HepG2 (cell line): ENCODE measurements around the gene UNC79. TPM values are rescaled to one million over a fixed set of nuclear protein-coding genes. Genes with fewer than 3 reads are reported as not detected.

Source experiments
- ATAC-seq: fragments of 200-7000 bp; cut with Tn5 transposase; 3 replicates; pipeline ENCODE4 v1.9.1; 2020; ENCODE audit warnings: mild to moderate bottlenecking, moderate library complexity
- BruUV-seq: library from RNA; stranded (reverse); fragments of 400-500 nt; replicated peaks from 2 replicates; lab custom pipeline; 2021; lab: Mats Ljungman, UMichigan
- CTCF ChIA-PET: fragments of 300-600 bp; formaldehyde crosslinking; extraction: SDS; loops from one replicate; lab custom pipeline; 2021; ENCODE audit warnings: low total read pairs, inconsistent platforms, low intra/inter-chr PET ratio; lab: Yijun Ruan, JAX
- POLR2A ChIA-PET: fragments of 350-600 bp; sonication (Branson Sonifier 250); formaldehyde crosslinking; loops from one replicate; lab custom pipeline; 2020; ENCODE audit warnings: antibody characterized with exemption, inconsistent platforms; lab: Yijun Ruan, JAX
- DNase-seq: peaks from one replicate; pipeline ENCODE4 v3.0.0-alpha.2; 2015; ENCODE audit warnings: low spot score
- FAIRE-seq: peaks from 3 replicates; lab custom pipeline; 2011; peaks lifted over from hg19 to GRCh38; lab: Jason Lieb, UNC
- H2AFZ ChIP-seq: one replicate; pipeline ENCODE4 v1.6.1; 2011; ENCODE audit warnings: low read length, inconsistent platforms
- H3K27ac ChIP-seq: fragments of 300-600 bp; 3 replicates; pipeline ENCODE4 v1.8.0; 2011; ENCODE audit warnings: mixed run types, mild to moderate bottlenecking, mixed read lengths, low read length, inconsistent platforms; ENCODE audit not compliant: insufficient read depth; ENCODE audit errors: extremely low read length
- H3K27me3 ChIP-seq, 2 experiments: fragments of 200-600 bp in 1 of 2; 2 replicates in 1 of 2; 3 replicates in 1 of 2; pipeline versions ENCODE4 v1.6.0 to v1.8.0; 2011; ENCODE audit warnings: low read length in 2 of 2, mild to moderate bottlenecking in 2 of 2, moderate library complexity in 2 of 2, inconsistent platforms in 1 of 2; ENCODE audit not compliant: insufficient read depth in 2 of 2, control insufficient read depth in 1 of 2
- H3K36me3 ChIP-seq, 2 experiments: fragments of 200-600 bp in 1 of 2; replicated peaks in 1 of 2; 2 replicates in 1 of 2; 3 replicates in 1 of 2; pipeline versions ENCODE4 v1.5.1 to v1.8.0; 2011; ENCODE audit warnings: low read length in 2 of 2, inconsistent platforms in 1 of 2; ENCODE audit not compliant: insufficient read depth in 2 of 2, control insufficient read depth in 1 of 2
- H3K4me1 ChIP-seq: 2 replicates; pipeline ENCODE4 v1.5.1; 2012; ENCODE audit warnings: low read length, inconsistent platforms; ENCODE audit not compliant: insufficient read depth
- H3K4me2 ChIP-seq: 2 replicates; pipeline ENCODE4 v1.6.0; 2011; ENCODE audit warnings: low read depth, low read length, inconsistent platforms
- H3K4me3 ChIP-seq, 3 experiments: fragments of 200-600 bp in 1 of 3; sonication (generic), shearing (Covaris generic) in 1 of 3; replicated peaks in 1 of 3; 2 replicates each; pipeline ENCODE4 v1.5.1; 2011 to 2016; ENCODE audit warnings: low read length in 3 of 3, inconsistent platforms in 2 of 3, low read depth in 2 of 3, mild to moderate bottlenecking in 2 of 3, control low read depth in 1 of 3, mixed read lengths in 1 of 3; ENCODE audit not compliant: insufficient read depth in 1 of 3
- H3K79me2 ChIP-seq: one replicate; pipeline ENCODE4 v1.6.1; 2011; ENCODE audit warnings: low read length, inconsistent platforms; ENCODE audit not compliant: insufficient read depth
- H3K9ac ChIP-seq: 2 replicates; pipeline ENCODE4 v1.6.0; 2011; ENCODE audit warnings: mild to moderate bottlenecking, low read depth, low read length, inconsistent platforms; ENCODE audit not compliant: insufficient read depth
- H3K9me3 ChIP-seq: 2 replicates; pipeline ENCODE4 v1.5.1; 2012; ENCODE audit warnings: mild to moderate bottlenecking, low read length
- H4K20me1 ChIP-seq: 2 replicates; pipeline ENCODE4 v1.6.0; 2011; ENCODE audit warnings: inconsistent platforms, mild to moderate bottlenecking, low read length, moderate library complexity; ENCODE audit not compliant: insufficient read depth
- EZH2 ChIP-seq: conservative IDR thresholded peaks from 2 replicates; pipeline ENCODE4 v1.6.1; 2012; ENCODE audit warnings: mild to moderate bottlenecking, low read depth, low read length, moderate library complexity
- FLYWCH1 ChIP-seq: sonication (generic); formaldehyde crosslinking; IDR thresholded peaks from 2 replicates; pipeline ENCODE4 v1.8.1; 2023; ENCODE audit warnings: mild to moderate bottlenecking, missing genetic modification reagents
- FOXO4 ChIP-seq: sonication (generic); formaldehyde crosslinking; conservative IDR thresholded peaks from 2 replicates; pipeline ENCODE4 v1.8.1; 2023; ENCODE audit warnings: missing genetic modification reagents
- POGZ ChIP-seq: sonication (generic); formaldehyde crosslinking; IDR thresholded peaks from 2 replicates; pipeline ENCODE4 v1.4.0; 2020; ENCODE audit warnings: mild to moderate bottlenecking, missing genetic modification reagents
- SNAPC5 ChIP-seq: sonication (generic); formaldehyde crosslinking; IDR thresholded peaks from 2 replicates; pipeline ENCODE4 v1.8.1; 2023; ENCODE audit warnings: mild to moderate bottlenecking, missing genetic modification reagents, borderline replicate concordance
- SOX13 ChIP-seq, 3 experiments: fragments of 450-650 bp in 1 of 3; sonication (generic) in 1 of 3; formaldehyde crosslinking in 1 of 3; IDR thresholded peaks in 2 of 3; conservative IDR thresholded peaks in 1 of 3; 2 replicates each; pipeline versions ENCODE4 v1.5.0 to v1.6.1; 2016 to 2020; ENCODE audit warnings: antibody characterized with exemption in 1 of 3, mild to moderate bottlenecking in 1 of 3, missing compliant biosample characterization in 1 of 3, missing genetic modification reagents in 1 of 3, moderate library complexity in 1 of 3
- TSC22D2 ChIP-seq: sonication (generic); formaldehyde crosslinking; IDR thresholded peaks from 2 replicates; pipeline ENCODE4 v1.5.1; 2020; ENCODE audit warnings: missing genetic modification reagents, mild to moderate bottlenecking, borderline replicate concordance
- ZBTB14 ChIP-seq: sonication (generic); formaldehyde crosslinking; IDR thresholded peaks from 2 replicates; pipeline ENCODE4 v1.4.0; 2020; ENCODE audit warnings: missing genetic modification reagents
- ZNF432 ChIP-seq: sonication (generic); formaldehyde crosslinking; IDR thresholded peaks from 2 replicates; pipeline ENCODE4 v1.5.0; 2020; ENCODE audit warnings: missing genetic modification reagents, mild to moderate bottlenecking, borderline replicate concordance
- ZNF577 ChIP-seq: sonication (generic); formaldehyde crosslinking; IDR thresholded peaks from 2 replicates; pipeline ENCODE4 v1.4.0; 2020; ENCODE audit warnings: mild to moderate bottlenecking, low read depth, missing genetic modification reagents, borderline replicate concordance
- ZNF775 ChIP-seq: sonication (generic); formaldehyde crosslinking; IDR thresholded peaks from 2 replicates; pipeline ENCODE4 v1.4.0; 2020; ENCODE audit warnings: missing genetic modification reagents, mild to moderate bottlenecking, moderate library complexity, borderline replicate concordance
- ZNF83 ChIP-seq: sonication (generic); formaldehyde crosslinking; IDR thresholded peaks from 2 replicates; pipeline ENCODE4 v1.4.0; 2020; ENCODE audit warnings: missing genetic modification reagents, mild to moderate bottlenecking, borderline replicate concordance
- ZSCAN29 ChIP-seq: sonication (generic); formaldehyde crosslinking; conservative IDR thresholded peaks from 2 replicates; pipeline ENCODE4 v1.4.0; 2020; ENCODE audit warnings: mild to moderate bottlenecking, missing genetic modification reagents
- WGBS: methylation state at CpG from one replicate; pipeline ENCODE4 v1.1.6; 2017; ENCODE audit warnings: low lambda C conversion rate; 5-methylcytosine and 5-hydroxymethylcytosine counted together
- in situ Hi-C: cut with HindIII; loops from 2 replicates; pipeline ENCODE4 v1.10.0; 2017; ENCODE audit warnings: low pct_unique_long_range_greater_than_20kb; ENCODE audit not compliant: extremely low pct_ligation_motif_present
- intact Hi-C: fragments of 100-400 bp; cut with micrococcal nuclease; formaldehyde crosslinking; loops from one replicate; pipeline ENCODE4 v1.10.0; 2022; ENCODE audit not compliant: unreplicated experiment
- polyA plus RNA-seq, 8 experiments: library from polyadenylated mRNA; depleted of rRNA in 3 of 8; stranded (reverse) in 7 of 8; unstranded in 1 of 8; fragments of >200 nt; fragmentation: Illumina TruSeq in 4 of 8; extraction: Trizol in 4 of 8; gene quantifications; 2 replicates each; pipeline versions ENCODE4 v1.2.1 to v1.2.3, GENCODE V29; 2011 to 2016; ENCODE audit warnings: low read depth in 4 of 8, missing spikeins in 1 of 8, mixed read lengths in 1 of 8; ENCODE audit not compliant: insufficient read depth in 1 of 8
- total RNA-seq, 5 experiments: library from RNA; depleted of rRNA; stranded (reverse); fragments of >200 nt; fragmentation: Illumina TruSeq; extraction: Trizol; gene quantifications; 2 replicates each; pipeline ENCODE4 v1.2.3, GENCODE V29; 2016; ENCODE audit warnings: low read depth in 1 of 5

Gene UNC79
- total and polyA plus RNA-seq, 2 of the 13 experiments (the other 11 are each of a cell fraction or from before 2014, with no cell fraction given), result under 0.01 TPM; not detected in 1

GRCh38 chr14:93591506-93591905 is 160.8 kb downstream of the UNC79 start:
- CTCF ChIA-PET, result no interaction called here
- no peaks in the 10 kb centered on the region for H3K79me2 ChIP-seq
- TF ChIP-seq FLYWCH1 (CRISPR knock-in tag), result no peak
- TF ChIP-seq ZBTB14 (CRISPR knock-in tag), result no peak
- TF ChIP-seq, all 625 proteins: peak for 0
- Histone ChIP-seq H3K27me3 (peaks cover 2 to 19% of the 10 kb centered on the region in 2 experiments; a peak in 3 of 5 replicates), H3K9me3 (no peaks in the 10 kb centered on the region), H3K9ac (no peak overlapping the region), H3K4me3 (no peak overlapping the region), H3K4me1 (no peaks in the 10 kb centered on the region), H4K20me1 (no peaks in the 10 kb centered on the region), H3K36me3 (no peaks in the 10 kb centered on the region), H2AFZ (no peak overlapping the region), H3K4me2 (no peak overlapping the region), H3K27ac (no peak overlapping the region)
- intact Hi-C loops, result no loop called here
- POLR2A ChIA-PET, result no interaction called here
- DNase-seq (no peak), FAIRE-seq (no peak), ATAC-seq (no peak)
- no TSS peak for BruUV-seq
- in situ Hi-C loops, result no loop called here
- WGBS, result 39% methylated on average over 10 of the region's 10 CpGs

GRCh38 chr14:93592786-93593185 is 162.0 kb downstream of the UNC79 start:
- DNase-seq, result no peak
- no peak overlapping the region for H3K27ac ChIP-seq
- BruUV-seq, result no TSS peak
- CTCF ChIA-PET, result no interaction called here
- no peak overlapping the region for H2AFZ ChIP-seq
- ATAC-seq, result no peak
- no peak for TF ChIP-seq SNAPC5
- no peak for TF ChIP-seq ZNF577 (CRISPR knock-in tag)
- no peak for TF ChIP-seq ZNF83
- TF ChIP-seq FOXO4 (CRISPR knock-in tag), result no peak
- TF ChIP-seq ZNF775 (CRISPR knock-in tag), result no peak
- no peak for TF ChIP-seq ZNF432 (CRISPR knock-in tag)
- no peak for TF ChIP-seq POGZ (CRISPR knock-in tag)
- TF ChIP-seq EZH2, result no peak
- TF ChIP-seq ZSCAN29 (CRISPR knock-in tag), result no peak
- TF ChIP-seq SOX13 (IDR thresholded peaks at IDR 0.05), result no peak
- TF ChIP-seq SOX13 (CRISPR knock-in tag; conservative IDR thresholded peaks at IDR 0.05 in 1 of 2, IDR thresholded peaks at IDR 0.05 in 1 of 2), result no peak
- TF ChIP-seq TSC22D2 (CRISPR knock-in tag), result no peak
- no peak overlapping the region for H3K4me2 ChIP-seq
- intact Hi-C loops, result no loop called here
- in situ Hi-C loops, result no loop called here
- no peaks in the 10 kb centered on the region for H3K36me3 ChIP-seq
- POLR2A ChIA-PET, result no interaction called here
- peaks cover 2 to 19% of the 10 kb centered on the region in 2 experiments; a peak in 3 of 5 replicates for H3K27me3 ChIP-seq
- H4K20me1 ChIP-seq, result no peaks in the 10 kb centered on the region
- H3K79me2 ChIP-seq, result no peaks in the 10 kb centered on the region
- 36% methylated on average over 3 of the region's 3 CpGs for WGBS
- H3K4me1 ChIP-seq, result no peaks in the 10 kb centered on the region
- no peak for FAIRE-seq
- H3K9ac ChIP-seq, result no peak overlapping the region
- H3K9me3 ChIP-seq, result no peaks in the 10 kb centered on the region
- no peak overlapping the region for H3K4me3 ChIP-seq
